Body of pancreas (tissue), 4 donors: ENCODE results near the gene FHL1.

Source experiments
- POLR2A ChIP-seq, 3 donors: fragments of 450-650 bp; IDR thresholded peaks; one replicate each; pipeline ENCODE4 v1.6.1; 2016; ENCODE audit warnings: antibody characterized with exemption in 3 of 3, mild to moderate bottlenecking in 2 of 3
- TF ChIP-seq, protein P1 (sequence below), 7 experiments: fragments of 450-650 bp in 4 of 7; fragments of 200-600 bp in 3 of 7; sonication (generic) in 3 of 7; IDR thresholded peaks; one replicate each; pipeline ENCODE4 v1.5.1; 2016 to 2019; ENCODE audit warnings: antibody characterized with exemption in 7 of 7

DNA sequence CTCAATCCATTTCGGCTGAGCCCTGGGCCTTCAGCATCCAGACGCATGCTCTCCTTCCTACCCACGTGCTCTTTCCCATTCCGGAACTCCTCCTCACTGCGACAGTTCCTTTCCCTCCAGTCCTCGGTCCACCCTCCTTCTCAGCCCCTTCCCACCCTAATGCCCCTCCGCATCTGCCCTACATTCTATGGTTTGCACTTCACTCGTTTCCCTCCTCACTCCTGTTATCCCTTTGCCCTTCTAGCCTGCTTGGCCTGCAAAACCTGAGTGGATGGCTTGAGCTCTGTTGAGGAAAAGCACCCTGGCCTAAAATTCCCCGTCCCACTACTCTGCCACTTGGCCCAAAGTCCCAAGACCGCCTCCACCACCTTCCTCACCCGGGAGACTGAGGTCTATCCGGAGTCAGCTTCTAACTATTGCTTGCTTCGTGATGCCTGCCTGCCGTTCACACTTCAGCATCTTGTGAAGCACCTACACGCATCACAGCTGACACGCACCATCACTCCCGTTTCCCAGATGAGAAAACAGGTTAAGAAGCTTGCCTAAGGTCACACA, 65.3 kb downstream of the FHL1 start:
- TF ChIP-seq, protein P1, sequence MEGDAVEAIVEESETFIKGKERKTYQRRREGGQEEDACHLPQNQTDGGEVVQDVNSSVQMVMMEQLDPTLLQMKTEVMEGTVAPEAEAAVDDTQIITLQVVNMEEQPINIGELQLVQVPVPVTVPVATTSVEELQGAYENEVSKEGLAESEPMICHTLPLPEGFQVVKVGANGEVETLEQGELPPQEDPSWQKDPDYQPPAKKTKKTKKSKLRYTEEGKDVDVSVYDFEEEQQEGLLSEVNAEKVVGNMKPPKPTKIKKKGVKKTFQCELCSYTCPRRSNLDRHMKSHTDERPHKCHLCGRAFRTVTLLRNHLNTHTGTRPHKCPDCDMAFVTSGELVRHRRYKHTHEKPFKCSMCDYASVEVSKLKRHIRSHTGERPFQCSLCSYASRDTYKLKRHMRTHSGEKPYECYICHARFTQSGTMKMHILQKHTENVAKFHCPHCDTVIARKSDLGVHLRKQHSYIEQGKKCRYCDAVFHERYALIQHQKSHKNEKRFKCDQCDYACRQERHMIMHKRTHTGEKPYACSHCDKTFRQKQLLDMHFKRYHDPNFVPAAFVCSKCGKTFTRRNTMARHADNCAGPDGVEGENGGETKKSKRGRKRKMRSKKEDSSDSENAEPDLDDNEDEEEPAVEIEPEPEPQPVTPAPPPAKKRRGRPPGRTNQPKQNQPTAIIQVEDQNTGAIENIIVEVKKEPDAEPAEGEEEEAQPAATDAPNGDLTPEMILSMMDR (IDR thresholded peaks at IDR 0.05) = no peak
- TF ChIP-seq POLR2A (IDR thresholded peaks at IDR 0.05) = no peak
